Glutamatergic neuron (in vitro differentiated cells): ENCODE measurements around the gene SRGAP3. TPM values are rescaled to one million over a fixed set of nuclear protein-coding genes. Genes with fewer than 3 reads are reported as not detected.

Experiments
- DNase-seq: peaks from one replicate; pipeline ENCODE4 v3.0.0; 2022
- H3K27ac Mint-ChIP-seq: one replicate; pipeline ENCODE4 v1.8.0; 2020; ENCODE audit warnings: mild to moderate bottlenecking, mixed read lengths, inconsistent platforms; ENCODE audit not compliant: unreplicated experiment
- H3K27me3 Mint-ChIP-seq: one replicate; pipeline ENCODE4 v1.8.0; 2020; ENCODE audit warnings: mild to moderate bottlenecking, moderate library complexity, mixed read lengths, inconsistent platforms; ENCODE audit not compliant: unreplicated experiment
- H3K36me3 Mint-ChIP-seq: one replicate; pipeline ENCODE4 v1.8.0; 2020; ENCODE audit warnings: mild to moderate bottlenecking, mixed read lengths, inconsistent platforms; ENCODE audit not compliant: unreplicated experiment
- H3K4me1 Mint-ChIP-seq: one replicate; pipeline ENCODE4 v1.8.0; 2020; ENCODE audit warnings: mild to moderate bottlenecking, low read depth, mixed read lengths, inconsistent platforms; ENCODE audit not compliant: unreplicated experiment
- H3K4me3 Mint-ChIP-seq: one replicate; pipeline ENCODE4 v1.8.0; 2020; ENCODE audit warnings: mild to moderate bottlenecking, mixed read lengths, inconsistent platforms; ENCODE audit not compliant: unreplicated experiment
- H3K9me3 Mint-ChIP-seq: one replicate; pipeline ENCODE4 v1.8.0; 2020; ENCODE audit warnings: mild to moderate bottlenecking, moderate library complexity, mixed read lengths, inconsistent platforms; ENCODE audit not compliant: unreplicated experiment
- total RNA-seq: library from RNA; stranded (reverse); fragmentation: NEBNext Ultra II Directional; extraction: Animal tissue kit (Norgen Biotek cat#: 25700); gene quantifications from one replicate; pipeline ENCODE4 v1.2.1, GENCODE V29; 2021; ENCODE audit not compliant: unreplicated experiment
- TF ChIP-seq, protein P1 (sequence below): fragments of 200-600 bp; sonication (generic); IDR thresholded peaks from one replicate; pipeline ENCODE4 v1.5.0; 2021; ENCODE audit not compliant: partially characterized antibody, unreplicated experiment

The SRGAP3 gene
- total RNA-seq, 1 donor from 2014 or later, result 197 TPM

DNA sequence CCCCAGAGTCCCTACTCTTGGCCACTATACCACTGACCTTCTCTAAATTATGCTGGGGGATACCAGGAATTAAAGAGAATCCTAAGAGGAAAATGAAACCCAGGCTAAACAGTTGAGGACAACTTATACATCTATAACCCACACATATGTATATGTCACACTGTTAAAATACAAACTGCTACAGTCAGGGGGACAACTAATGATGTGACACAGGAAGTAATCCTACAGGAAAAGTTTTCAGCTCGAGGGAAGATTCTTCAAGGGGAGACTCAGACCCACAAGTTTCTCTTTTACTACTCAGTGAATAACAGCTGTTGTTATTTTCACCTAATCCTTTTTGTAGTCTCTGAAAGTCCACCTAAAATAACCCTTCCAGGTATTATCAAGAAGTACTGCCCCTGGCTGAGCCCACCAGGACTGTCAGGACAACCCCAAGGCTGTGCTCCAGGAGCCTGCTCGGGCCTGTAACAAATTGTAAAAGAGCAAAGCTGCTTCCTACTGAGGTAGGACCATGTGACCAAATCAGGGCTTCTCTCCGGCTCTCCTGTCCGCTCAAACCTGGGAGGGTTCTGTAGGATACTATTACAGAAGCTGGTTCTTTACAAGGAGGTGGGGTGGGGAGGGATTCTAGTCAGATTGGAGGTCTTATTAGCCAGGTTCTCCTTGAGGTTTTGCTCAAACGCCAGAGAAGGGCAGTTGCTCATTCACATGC, 91.6 kb downstream of the SRGAP3 start:
- Mint-ChIP-seq H3K27me3 (peaks cover 6% of the 10 kb centered on the region), H3K9me3 (peaks cover 8% of the 10 kb centered on the region), H3K4me1 (peaks cover 46% of the 10 kb centered on the region), H3K4me3 (no peak overlapping the region), H3K27ac (no peak overlapping the region), H3K36me3 (no peaks in the 10 kb centered on the region)
- no peak for DNase-seq
- TF ChIP-seq, protein P1, sequence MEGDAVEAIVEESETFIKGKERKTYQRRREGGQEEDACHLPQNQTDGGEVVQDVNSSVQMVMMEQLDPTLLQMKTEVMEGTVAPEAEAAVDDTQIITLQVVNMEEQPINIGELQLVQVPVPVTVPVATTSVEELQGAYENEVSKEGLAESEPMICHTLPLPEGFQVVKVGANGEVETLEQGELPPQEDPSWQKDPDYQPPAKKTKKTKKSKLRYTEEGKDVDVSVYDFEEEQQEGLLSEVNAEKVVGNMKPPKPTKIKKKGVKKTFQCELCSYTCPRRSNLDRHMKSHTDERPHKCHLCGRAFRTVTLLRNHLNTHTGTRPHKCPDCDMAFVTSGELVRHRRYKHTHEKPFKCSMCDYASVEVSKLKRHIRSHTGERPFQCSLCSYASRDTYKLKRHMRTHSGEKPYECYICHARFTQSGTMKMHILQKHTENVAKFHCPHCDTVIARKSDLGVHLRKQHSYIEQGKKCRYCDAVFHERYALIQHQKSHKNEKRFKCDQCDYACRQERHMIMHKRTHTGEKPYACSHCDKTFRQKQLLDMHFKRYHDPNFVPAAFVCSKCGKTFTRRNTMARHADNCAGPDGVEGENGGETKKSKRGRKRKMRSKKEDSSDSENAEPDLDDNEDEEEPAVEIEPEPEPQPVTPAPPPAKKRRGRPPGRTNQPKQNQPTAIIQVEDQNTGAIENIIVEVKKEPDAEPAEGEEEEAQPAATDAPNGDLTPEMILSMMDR, result no peak

DNA sequence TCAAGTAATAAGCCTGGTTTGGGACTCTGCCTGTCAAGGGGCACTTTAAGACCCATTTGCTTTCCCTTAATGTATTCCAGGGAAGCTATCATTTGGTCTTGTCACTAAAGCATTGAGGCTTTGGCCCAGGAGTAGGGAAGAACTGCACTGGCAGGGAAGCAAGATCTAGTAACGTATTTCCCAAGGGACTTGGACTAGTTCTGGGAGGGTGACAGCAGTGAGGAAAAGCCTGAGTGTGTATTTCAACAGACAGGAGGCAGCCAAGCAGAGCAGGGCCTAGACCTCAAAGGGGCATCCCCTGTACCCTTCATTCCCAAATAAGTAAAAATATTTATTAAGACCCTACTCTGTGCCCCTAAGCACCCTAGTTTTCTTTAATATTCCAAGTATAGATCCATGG, 92.8 kb downstream of the SRGAP3 start:
- H3K36me3 Mint-ChIP-seq, result peaks cover 8% of the 10 kb centered on the region
- peaks cover 8% of the 10 kb centered on the region for H3K9me3 Mint-ChIP-seq
- H3K4me3 Mint-ChIP-seq, result no peak overlapping the region
- peaks cover 6% of the 10 kb centered on the region for H3K27me3 Mint-ChIP-seq
- H3K27ac Mint-ChIP-seq, result no peak overlapping the region
- TF ChIP-seq, protein P1, result no peak
- no peak for DNase-seq
- H3K4me1 Mint-ChIP-seq, result peaks cover 36% of the 10 kb centered on the region

DNA sequence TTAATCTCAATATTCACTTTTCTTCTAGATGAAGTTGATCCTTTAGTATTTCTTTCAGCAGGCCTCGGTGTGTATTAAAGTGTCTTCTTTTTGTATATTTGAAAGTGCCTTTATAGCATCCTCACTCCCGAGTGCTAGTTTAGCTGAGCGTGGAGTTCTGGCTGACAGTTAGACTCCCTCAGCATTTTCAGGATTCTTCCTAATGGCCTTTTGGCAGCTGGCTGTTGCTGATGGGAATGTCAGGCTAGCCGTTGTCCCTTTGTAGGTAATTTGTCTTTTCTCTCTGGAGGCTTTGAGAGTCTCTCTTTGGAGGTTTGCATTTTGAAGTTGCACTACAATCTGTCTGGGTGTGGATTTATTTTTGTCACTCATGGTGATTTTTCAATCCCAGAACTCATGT, 94.4 kb downstream of the SRGAP3 start:
- H3K4me3 Mint-ChIP-seq, result no peak overlapping the region
- H3K9me3 Mint-ChIP-seq, result peaks cover 20% of the 10 kb centered on the region
- peaks cover 36% of the 10 kb centered on the region for H3K4me1 Mint-ChIP-seq
- H3K27me3 Mint-ChIP-seq, result peaks cover 9% of the 10 kb centered on the region
- H3K36me3 Mint-ChIP-seq, result peaks cover 24% of the 10 kb centered on the region
- no peak for DNase-seq
- TF ChIP-seq, protein P1, result no peak
- H3K27ac Mint-ChIP-seq, result no peak overlapping the region

- Mint-ChIP-seq H3K4me3 (no peak overlapping the region), H3K4me1 (peaks cover 29% of the 10 kb centered on the region), H3K36me3 (peaks cover 27% of the 10 kb centered on the region), H3K9me3 (peaks cover 23% of the 10 kb centered on the region), H3K27me3 (peaks cover 6% of the 10 kb centered on the region), H3K27ac (no peak overlapping the region)
- TF ChIP-seq, protein P1, result no peak
- DNase-seq, result no peak
Measured at GRCh38 chr3:9153904-9154619, 95.4 kb downstream of the SRGAP3 start.

GRCh38 chr3:9151240-9151639, 98.2 kb downstream of the SRGAP3 start:
- TF ChIP-seq, protein P1, result no peak
- H3K4me3 Mint-ChIP-seq, result no peak overlapping the region
- H3K9me3 Mint-ChIP-seq, result peaks cover 23% of the 10 kb centered on the region
- peaks cover 27% of the 10 kb centered on the region for H3K36me3 Mint-ChIP-seq
- H3K27ac Mint-ChIP-seq, result no peak overlapping the region
- H3K4me1 Mint-ChIP-seq, result peaks cover 18% of the 10 kb centered on the region
- no peak for DNase-seq
- H3K27me3 Mint-ChIP-seq, result peaks cover 6% of the 10 kb centered on the region
